ENCODE measurements around the gene ARNT2.

DNA sequence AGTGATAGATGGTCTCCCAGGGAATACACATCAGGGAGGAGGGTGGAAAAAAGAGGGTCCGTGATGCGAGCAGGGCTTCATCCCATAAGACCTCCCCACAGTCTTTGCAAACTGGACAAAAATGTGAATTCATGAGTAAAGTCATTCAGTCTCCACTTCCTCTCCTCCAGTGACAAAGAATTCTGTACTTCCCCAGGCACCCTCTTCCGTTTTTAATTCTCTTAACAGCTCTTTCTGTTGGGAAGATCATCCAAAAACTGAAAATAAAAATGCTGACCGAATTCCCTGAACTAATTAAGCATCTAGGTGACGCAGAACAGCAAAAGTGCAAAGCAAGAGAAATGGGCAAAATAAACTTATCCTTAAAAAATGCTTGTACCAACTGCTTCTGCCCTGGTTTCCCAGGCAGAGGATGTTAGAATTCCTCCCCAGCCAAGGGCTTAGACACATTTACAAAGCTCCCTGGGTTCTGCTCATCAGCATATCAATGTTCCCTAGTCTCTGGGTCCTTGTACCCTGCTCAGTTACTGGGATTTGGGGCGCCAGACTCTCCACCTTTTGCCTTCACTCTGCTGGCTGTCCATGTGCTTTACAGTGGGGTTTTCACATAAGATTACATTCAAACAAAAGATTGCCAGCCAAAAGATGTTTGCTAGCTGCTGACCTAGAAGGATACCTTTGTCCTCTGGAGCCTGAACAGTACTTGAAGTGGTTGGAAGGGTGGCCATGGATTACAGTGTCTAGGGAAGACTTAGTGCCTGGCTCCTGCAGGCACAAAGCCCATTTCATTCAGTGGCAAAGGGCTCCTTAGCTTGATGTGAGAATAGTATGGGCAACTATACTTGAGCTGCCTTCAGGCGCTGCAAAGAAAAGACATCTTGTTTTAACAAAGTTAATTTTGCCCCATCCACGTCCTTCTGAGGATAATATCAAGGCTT is 69.4 kb downstream of the ARNT2 start:
- no peak for TF ChIP-seq POLR2A (IDR thresholded peaks at IDR 0.05)
- TF ChIP-seq, protein P1, sequence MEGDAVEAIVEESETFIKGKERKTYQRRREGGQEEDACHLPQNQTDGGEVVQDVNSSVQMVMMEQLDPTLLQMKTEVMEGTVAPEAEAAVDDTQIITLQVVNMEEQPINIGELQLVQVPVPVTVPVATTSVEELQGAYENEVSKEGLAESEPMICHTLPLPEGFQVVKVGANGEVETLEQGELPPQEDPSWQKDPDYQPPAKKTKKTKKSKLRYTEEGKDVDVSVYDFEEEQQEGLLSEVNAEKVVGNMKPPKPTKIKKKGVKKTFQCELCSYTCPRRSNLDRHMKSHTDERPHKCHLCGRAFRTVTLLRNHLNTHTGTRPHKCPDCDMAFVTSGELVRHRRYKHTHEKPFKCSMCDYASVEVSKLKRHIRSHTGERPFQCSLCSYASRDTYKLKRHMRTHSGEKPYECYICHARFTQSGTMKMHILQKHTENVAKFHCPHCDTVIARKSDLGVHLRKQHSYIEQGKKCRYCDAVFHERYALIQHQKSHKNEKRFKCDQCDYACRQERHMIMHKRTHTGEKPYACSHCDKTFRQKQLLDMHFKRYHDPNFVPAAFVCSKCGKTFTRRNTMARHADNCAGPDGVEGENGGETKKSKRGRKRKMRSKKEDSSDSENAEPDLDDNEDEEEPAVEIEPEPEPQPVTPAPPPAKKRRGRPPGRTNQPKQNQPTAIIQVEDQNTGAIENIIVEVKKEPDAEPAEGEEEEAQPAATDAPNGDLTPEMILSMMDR (IDR thresholded peaks at IDR 0.05), result no peak
